GM23338 (cell line): ENCODE results near the gene EYA4. TPM values are rescaled to one million over a fixed set of nuclear protein-coding genes. Genes with fewer than 3 reads are reported as not detected.

Source experiments
- ATAC-seq: fragments of 200-7000 bp; cut with Tn5 transposase; 3 replicates; pipeline ENCODE4 v1.9.1; 2020
- DNase-seq: peaks from one replicate; pipeline ENCODE4 v3.0.0-alpha.2; 2015; ENCODE audit warnings: low spot score
- H2AFZ ChIP-seq: fragments of 200-600 bp; sonication (generic); 2 replicates; pipeline ENCODE4 v1.8.0; 2016; ENCODE audit warnings: antibody characterized with exemption, mild to moderate bottlenecking, moderate library complexity
- H3F3A ChIP-seq: fragments of 200-600 bp; sonication (generic); replicated peaks from 2 replicates; pipeline ENCODE4 v1.8.0; 2017; ENCODE audit warnings: antibody characterized with exemption, mixed run types, low read depth
- H3K27ac ChIP-seq: fragments of 200-600 bp; sonication (generic); 2 replicates; pipeline ENCODE4 v1.6.1; 2016; ENCODE audit warnings: low read depth
- H3K27me3 ChIP-seq: fragments of 200-600 bp; sonication (generic); 2 replicates; pipeline ENCODE4 v1.8.0; 2016; ENCODE audit warnings: mild to moderate bottlenecking, mixed run types, moderate library complexity; ENCODE audit not compliant: insufficient read depth
- H3K36me3 ChIP-seq: fragments of 200-600 bp; sonication (generic); 2 replicates; pipeline ENCODE4 v1.8.0; 2016; ENCODE audit warnings: mild to moderate bottlenecking; ENCODE audit not compliant: insufficient read depth
- H3K4me1 ChIP-seq: fragments of 200-600 bp; sonication (generic); 2 replicates; pipeline ENCODE4 v1.8.0; 2016; ENCODE audit warnings: mild to moderate bottlenecking, moderate library complexity; ENCODE audit not compliant: insufficient read depth
- H3K4me2 ChIP-seq: fragments of 200-600 bp; sonication (generic); 2 replicates; pipeline ENCODE4 v1.7.1; 2017; ENCODE audit warnings: mixed run types
- H3K4me3 ChIP-seq: fragments of 200-600 bp; sonication (generic); 2 replicates; pipeline ENCODE4 v1.6.1; 2016; ENCODE audit warnings: mixed run types
- H3K79me2 ChIP-seq: fragments of 200-600 bp; sonication (generic); replicated peaks from 2 replicates; pipeline ENCODE4 v1.8.0; 2017; ENCODE audit warnings: mild to moderate bottlenecking; ENCODE audit not compliant: insufficient read depth
- H3K9me2 ChIP-seq: fragments of 200-600 bp; sonication (generic); 2 replicates; pipeline ENCODE4 v1.8.0; 2017; ENCODE audit not compliant: insufficient read depth
- H4K20me1 ChIP-seq: fragments of 200-600 bp; sonication (generic); replicated peaks from 2 replicates; pipeline ENCODE4 v1.8.0; 2017; ENCODE audit warnings: mild to moderate bottlenecking; ENCODE audit not compliant: insufficient read depth
- H3K27ac Mint-ChIP-seq: 2 replicates; pipeline ENCODE4 v1.8.0; 2020; ENCODE audit warnings: inconsistent platforms, mild to moderate bottlenecking, moderate library complexity, mixed read lengths
- H3K27me3 Mint-ChIP-seq: 3 replicates; pipeline ENCODE4 v1.8.0; 2022; ENCODE audit warnings: low read depth, mild to moderate bottlenecking, moderate library complexity, mixed read lengths, inconsistent platforms; ENCODE audit not compliant: insufficient read depth, poor library complexity
- H3K36me3 Mint-ChIP-seq: 3 replicates; pipeline ENCODE4 v1.8.0; 2021; ENCODE audit warnings: low read depth, mild to moderate bottlenecking, inconsistent platforms, moderate library complexity, mixed read lengths
- H3K4me1 Mint-ChIP-seq: 3 replicates; pipeline ENCODE4 v1.8.0; 2020; ENCODE audit warnings: mild to moderate bottlenecking, inconsistent platforms, mixed read lengths
- H3K4me3 Mint-ChIP-seq: 3 replicates; pipeline ENCODE4 v1.8.0; 2021; ENCODE audit warnings: moderate library complexity, mild to moderate bottlenecking, inconsistent platforms, mixed read lengths
- H3K9me3 Mint-ChIP-seq: 3 replicates; pipeline ENCODE4 v1.8.0; 2020; ENCODE audit warnings: moderate library complexity, mild to moderate bottlenecking, inconsistent platforms, mixed read lengths
- CREB1 ChIP-seq: fragments of 250-450 bp; sonication (Bioruptor Pico); IDR thresholded peaks from 2 replicates; pipeline ENCODE4 v1.5.0; 2020; ENCODE audit warnings: low read depth, mild to moderate bottlenecking, moderate library complexity
- EZH2 ChIP-seq: fragments of 200-600 bp; sonication (generic); IDR thresholded peaks from one replicate; pipeline ENCODE4 v1.8.0; 2017; ENCODE audit warnings: antibody characterized with exemption, mild to moderate bottlenecking, low read depth; ENCODE audit not compliant: unreplicated experiment
- JUNB ChIP-seq: IDR thresholded peaks from one replicate; pipeline ENCODE4 v1.6.1; 2016; ENCODE audit warnings: antibody characterized with exemption; ENCODE audit not compliant: unreplicated experiment
- POLR2AphosphoS5 ChIP-seq: IDR thresholded peaks from 2 replicates; pipeline ENCODE4 v1.6.1; 2016; ENCODE audit warnings: antibody characterized with exemption, low read depth
- ZNF114 ChIP-seq: fragments of 250-450 bp; sonication (Bioruptor Pico); IDR thresholded peaks from 2 replicates; pipeline ENCODE4 v1.5.0; 2020; ENCODE audit warnings: mild to moderate bottlenecking, moderate library complexity
- ZNF331 ChIP-seq: fragments of 250-450 bp; sonication (Bioruptor Pico); IDR thresholded peaks from 2 replicates; pipeline ENCODE4 v1.5.0; 2020; ENCODE audit warnings: low read depth, mild to moderate bottlenecking, moderate library complexity
- polyA plus RNA-seq: library from polyadenylated mRNA; unstranded; fragments of >200 nt; fragmentation: Nextera tagmentation; extraction: Ambion mirVana; gene quantifications from 2 replicates; pipeline ENCODE4 v1.2.1, GENCODE V29; 2016
- total RNA-seq: library from RNA; depleted of rRNA; stranded (reverse); fragments of >200 nt; shearing (Covaris generic); gene quantifications from 2 replicates; pipeline ENCODE4 v1.2.3, GENCODE V29; 2014
- TF ChIP-seq, protein P1 (sequence below): IDR thresholded peaks from one replicate; pipeline ENCODE4 v1.6.1; 2018; ENCODE audit warnings: antibody characterized with exemption; ENCODE audit not compliant: unreplicated experiment
- TF ChIP-seq, protein P2 (sequence below): IDR thresholded peaks from 2 replicates; pipeline ENCODE4 v1.6.1; 2016; ENCODE audit warnings: antibody characterized with exemption
- TF ChIP-seq, protein P3 (sequence below): fragments of 250-450 bp; sonication (Bioruptor Pico); IDR thresholded peaks from 2 replicates; pipeline ENCODE4 v1.5.0; 2020; ENCODE audit warnings: mild to moderate bottlenecking, moderate library complexity
- TF ChIP-seq, protein P4 (sequence below), 2 experiments: fragments of 200-600 bp in 1 of 2; sonication (generic) in 1 of 2; conservative IDR thresholded peaks; 2 replicates each; pipeline versions ENCODE4 v1.5.1 to v1.6.1; 2016 to 2017; ENCODE audit warnings: antibody characterized with exemption in 2 of 2, low read depth in 2 of 2, mild to moderate bottlenecking in 2 of 2, moderate library complexity in 1 of 2

EYA4 gene
- total and polyA plus RNA-seq, 2 experiments from 2014 or later: 0.05 to 0.21 TPM

DNA sequence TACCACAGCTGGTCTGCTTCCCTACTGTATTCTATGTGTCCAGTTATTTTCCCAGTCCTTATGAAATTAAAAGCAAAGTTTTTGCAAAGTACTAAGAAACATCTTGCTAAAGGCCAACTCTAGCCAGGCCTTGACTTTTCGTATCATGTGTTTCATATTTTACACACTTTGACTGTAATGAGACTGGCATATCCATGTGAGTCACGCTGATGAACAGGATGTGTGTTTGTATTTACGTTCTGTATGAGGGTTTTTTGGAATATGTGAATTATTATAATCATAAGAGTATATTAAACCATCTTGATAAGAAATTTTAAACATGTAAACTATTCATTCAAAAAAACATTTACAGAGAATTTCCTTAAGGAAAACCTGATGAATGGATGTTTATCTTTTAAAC is 59.7 kb downstream of the EYA4 start (continued):
- TF ChIP-seq, protein P1, sequence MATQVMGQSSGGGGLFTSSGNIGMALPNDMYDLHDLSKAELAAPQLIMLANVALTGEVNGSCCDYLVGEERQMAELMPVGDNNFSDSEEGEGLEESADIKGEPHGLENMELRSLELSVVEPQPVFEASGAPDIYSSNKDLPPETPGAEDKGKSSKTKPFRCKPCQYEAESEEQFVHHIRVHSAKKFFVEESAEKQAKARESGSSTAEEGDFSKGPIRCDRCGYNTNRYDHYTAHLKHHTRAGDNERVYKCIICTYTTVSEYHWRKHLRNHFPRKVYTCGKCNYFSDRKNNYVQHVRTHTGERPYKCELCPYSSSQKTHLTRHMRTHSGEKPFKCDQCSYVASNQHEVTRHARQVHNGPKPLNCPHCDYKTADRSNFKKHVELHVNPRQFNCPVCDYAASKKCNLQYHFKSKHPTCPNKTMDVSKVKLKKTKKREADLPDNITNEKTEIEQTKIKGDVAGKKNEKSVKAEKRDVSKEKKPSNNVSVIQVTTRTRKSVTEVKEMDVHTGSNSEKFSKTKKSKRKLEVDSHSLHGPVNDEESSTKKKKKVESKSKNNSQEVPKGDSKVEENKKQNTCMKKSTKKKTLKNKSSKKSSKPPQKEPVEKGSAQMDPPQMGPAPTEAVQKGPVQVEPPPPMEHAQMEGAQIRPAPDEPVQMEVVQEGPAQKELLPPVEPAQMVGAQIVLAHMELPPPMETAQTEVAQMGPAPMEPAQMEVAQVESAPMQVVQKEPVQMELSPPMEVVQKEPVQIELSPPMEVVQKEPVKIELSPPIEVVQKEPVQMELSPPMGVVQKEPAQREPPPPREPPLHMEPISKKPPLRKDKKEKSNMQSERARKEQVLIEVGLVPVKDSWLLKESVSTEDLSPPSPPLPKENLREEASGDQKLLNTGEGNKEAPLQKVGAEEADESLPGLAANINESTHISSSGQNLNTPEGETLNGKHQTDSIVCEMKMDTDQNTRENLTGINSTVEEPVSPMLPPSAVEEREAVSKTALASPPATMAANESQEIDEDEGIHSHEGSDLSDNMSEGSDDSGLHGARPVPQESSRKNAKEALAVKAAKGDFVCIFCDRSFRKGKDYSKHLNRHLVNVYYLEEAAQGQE: no peak
- TF ChIP-seq JUNB: no peak

DNA sequence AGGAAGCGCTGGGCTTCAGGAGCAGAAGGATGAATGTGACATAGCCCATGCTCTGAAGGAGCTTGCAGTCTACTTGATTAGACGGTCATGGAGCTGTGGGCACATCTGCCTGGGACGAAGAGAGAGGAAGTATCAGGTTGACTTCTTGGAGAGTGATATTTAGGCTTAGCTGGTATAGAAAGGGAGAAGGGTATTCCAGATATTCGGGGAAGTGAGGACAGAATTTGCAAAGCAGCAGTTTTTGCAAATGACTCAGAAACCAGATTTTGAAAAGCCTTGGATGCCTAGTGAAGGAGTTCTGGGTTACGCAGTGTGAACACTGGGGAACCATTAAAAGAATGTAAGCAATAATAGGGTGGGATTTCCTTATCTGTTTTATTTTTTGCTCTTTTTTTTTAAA is 60.7 kb downstream of the EYA4 start:
- peaks cover 1% of the 10 kb centered on the region for H3K27me3 Mint-ChIP-seq
- no peaks in the 10 kb centered on the region for H3K9me3 Mint-ChIP-seq
- peaks cover 4% of the 10 kb centered on the region for H3K4me1 Mint-ChIP-seq
- no peaks in the 10 kb centered on the region for H3K36me3 Mint-ChIP-seq
- Histone ChIP-seq H3K4me2 (no peak overlapping the region), H3F3A (no peaks in the 10 kb centered on the region), H3K36me3 (no peaks in the 10 kb centered on the region), H3K27me3 (no peaks in the 10 kb centered on the region), H3K4me1 (no peaks in the 10 kb centered on the region), H3K9me2 (no peaks in the 10 kb centered on the region), H4K20me1 (no peaks in the 10 kb centered on the region), H2AFZ (peak overlapping the region; percentile 12; the same call in 1 of the 2 replicates), H3K27ac (no peak overlapping the region), H3K4me3 (no peak overlapping the region), H3K79me2 (no peaks in the 10 kb centered on the region)
- ATAC-seq: no peak
- no peak for DNase-seq
- H3K27ac Mint-ChIP-seq: no peak overlapping the region
- no peak overlapping the region for H3K4me3 Mint-ChIP-seq
- TF ChIP-seq POLR2AphosphoS5 (no peak), EZH2 (no peak), ZNF114 (CRISPR knock-in tag) (no peak), ZNF331 (CRISPR knock-in tag) (no peak), JUNB (no peak), CREB1 (CRISPR knock-in tag) (no peak)
- TF ChIP-seq, protein P2, sequence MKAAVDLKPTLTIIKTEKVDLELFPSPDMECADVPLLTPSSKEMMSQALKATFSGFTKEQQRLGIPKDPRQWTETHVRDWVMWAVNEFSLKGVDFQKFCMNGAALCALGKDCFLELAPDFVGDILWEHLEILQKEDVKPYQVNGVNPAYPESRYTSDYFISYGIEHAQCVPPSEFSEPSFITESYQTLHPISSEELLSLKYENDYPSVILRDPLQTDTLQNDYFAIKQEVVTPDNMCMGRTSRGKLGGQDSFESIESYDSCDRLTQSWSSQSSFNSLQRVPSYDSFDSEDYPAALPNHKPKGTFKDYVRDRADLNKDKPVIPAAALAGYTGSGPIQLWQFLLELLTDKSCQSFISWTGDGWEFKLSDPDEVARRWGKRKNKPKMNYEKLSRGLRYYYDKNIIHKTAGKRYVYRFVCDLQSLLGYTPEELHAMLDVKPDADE: no peak
- TF ChIP-seq, protein P3, sequence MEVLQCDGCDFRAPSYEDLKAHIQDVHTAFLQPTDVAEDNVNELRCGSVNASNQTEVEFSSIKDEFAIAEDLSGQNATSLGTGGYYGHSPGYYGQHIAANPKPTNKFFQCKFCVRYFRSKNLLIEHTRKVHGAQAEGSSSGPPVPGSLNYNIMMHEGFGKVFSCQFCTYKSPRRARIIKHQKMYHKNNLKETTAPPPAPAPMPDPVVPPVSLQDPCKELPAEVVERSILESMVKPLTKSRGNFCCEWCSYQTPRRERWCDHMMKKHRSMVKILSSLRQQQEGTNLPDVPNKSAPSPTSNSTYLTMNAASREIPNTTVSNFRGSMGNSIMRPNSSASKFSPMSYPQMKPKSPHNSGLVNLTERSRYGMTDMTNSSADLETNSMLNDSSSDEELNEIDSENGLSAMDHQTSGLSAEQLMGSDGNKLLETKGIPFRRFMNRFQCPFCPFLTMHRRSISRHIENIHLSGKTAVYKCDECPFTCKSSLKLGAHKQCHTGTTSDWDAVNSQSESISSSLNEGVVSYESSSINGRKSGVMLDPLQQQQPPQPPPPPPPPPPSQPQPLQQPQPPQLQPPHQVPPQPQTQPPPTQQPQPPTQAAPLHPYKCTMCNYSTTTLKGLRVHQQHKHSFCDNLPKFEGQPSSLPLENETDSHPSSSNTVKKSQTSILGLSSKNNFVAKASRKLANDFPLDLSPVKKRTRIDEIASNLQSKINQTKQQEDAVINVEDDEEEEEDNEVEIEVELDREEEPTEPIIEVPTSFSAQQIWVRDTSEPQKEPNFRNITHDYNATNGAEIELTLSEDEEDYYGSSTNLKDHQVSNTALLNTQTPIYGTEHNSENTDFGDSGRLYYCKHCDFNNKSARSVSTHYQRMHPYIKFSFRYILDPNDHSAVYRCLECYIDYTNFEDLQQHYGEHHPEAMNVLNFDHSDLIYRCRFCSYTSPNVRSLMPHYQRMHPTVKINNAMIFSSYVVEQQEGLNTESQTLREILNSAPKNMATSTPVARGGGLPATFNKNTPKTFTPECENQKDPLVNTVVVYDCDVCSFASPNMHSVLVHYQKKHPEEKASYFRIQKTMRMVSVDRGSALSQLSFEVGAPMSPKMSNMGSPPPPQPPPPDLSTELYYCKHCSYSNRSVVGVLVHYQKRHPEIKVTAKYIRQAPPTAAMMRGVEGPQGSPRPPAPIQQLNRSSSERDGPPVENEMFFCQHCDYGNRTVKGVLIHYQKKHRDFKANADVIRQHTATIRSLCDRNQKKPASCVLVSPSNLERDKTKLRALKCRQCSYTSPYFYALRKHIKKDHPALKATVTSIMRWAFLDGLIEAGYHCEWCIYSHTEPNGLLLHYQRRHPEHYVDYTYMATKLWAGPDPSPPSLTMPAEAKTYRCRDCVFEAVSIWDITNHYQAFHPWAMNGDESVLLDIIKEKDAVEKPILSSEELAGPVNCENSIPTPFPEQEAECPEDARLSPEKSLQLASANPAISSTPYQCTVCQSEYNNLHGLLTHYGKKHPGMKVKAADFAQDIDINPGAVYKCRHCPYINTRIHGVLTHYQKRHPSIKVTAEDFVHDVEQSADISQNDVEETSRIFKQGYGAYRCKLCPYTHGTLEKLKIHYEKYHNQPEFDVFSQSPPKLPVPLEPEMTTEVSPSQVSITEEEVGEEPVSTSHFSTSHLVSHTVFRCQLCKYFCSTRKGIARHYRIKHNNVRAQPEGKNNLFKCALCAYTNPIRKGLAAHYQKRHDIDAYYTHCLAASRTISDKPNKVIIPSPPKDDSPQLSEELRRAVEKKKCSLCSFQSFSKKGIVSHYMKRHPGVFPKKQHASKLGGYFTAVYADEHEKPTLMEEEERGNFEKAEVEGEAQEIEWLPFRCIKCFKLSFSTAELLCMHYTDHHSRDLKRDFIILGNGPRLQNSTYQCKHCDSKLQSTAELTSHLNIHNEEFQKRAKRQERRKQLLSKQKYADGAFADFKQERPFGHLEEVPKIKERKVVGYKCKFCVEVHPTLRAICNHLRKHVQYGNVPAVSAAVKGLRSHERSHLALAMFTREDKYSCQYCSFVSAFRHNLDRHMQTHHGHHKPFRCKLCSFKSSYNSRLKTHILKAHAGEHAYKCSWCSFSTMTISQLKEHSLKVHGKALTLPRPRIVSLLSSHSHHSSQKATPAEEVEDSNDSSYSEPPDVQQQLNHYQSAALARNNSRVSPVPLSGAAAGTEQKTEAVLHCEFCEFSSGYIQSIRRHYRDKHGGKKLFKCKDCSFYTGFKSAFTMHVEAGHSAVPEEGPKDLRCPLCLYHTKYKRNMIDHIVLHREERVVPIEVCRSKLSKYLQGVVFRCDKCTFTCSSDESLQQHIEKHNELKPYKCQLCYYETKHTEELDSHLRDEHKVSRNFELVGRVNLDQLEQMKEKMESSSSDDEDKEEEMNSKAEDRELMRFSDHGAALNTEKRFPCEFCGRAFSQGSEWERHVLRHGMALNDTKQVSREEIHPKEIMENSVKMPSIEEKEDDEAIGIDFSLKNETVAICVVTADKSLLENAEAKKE (CRISPR knock-in tag): no peak
- TF ChIP-seq, protein P4, sequence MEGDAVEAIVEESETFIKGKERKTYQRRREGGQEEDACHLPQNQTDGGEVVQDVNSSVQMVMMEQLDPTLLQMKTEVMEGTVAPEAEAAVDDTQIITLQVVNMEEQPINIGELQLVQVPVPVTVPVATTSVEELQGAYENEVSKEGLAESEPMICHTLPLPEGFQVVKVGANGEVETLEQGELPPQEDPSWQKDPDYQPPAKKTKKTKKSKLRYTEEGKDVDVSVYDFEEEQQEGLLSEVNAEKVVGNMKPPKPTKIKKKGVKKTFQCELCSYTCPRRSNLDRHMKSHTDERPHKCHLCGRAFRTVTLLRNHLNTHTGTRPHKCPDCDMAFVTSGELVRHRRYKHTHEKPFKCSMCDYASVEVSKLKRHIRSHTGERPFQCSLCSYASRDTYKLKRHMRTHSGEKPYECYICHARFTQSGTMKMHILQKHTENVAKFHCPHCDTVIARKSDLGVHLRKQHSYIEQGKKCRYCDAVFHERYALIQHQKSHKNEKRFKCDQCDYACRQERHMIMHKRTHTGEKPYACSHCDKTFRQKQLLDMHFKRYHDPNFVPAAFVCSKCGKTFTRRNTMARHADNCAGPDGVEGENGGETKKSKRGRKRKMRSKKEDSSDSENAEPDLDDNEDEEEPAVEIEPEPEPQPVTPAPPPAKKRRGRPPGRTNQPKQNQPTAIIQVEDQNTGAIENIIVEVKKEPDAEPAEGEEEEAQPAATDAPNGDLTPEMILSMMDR (conservative IDR thresholded peaks at IDR 0.05; ENCODE audit: low read depth in 2 of 2): no peak
